ENCODE measurements around the gene CBFA2T2.
"Not testable (repeated sequence)": the region's sequence is repeated elsewhere in the genome, so short reads cannot be mapped to it uniquely, and the experiment has no call there.

The CBFA2T2 gene

GRCh38 chr20:33645072-33645358, 155.1 kb downstream of the CBFA2T2 start:
- Mint-ChIP-seq H3K9me3 (no peaks in the 10 kb centered on the region), H3K4me3 (no peak overlapping the region), H3K27me3 (ENCODE audit: low read depth, poor library complexity) (peaks cover 3% of the 10 kb centered on the region), H3K36me3 (ENCODE audit: low read depth) (peaks cover 46% of the 10 kb centered on the region), H3K4me1 (peaks cover 37% of the 10 kb centered on the region), H3K27ac (no peak overlapping the region)
- TF ChIP-seq CTCF (IDR thresholded peaks at IDR 0.05), result no peak
- no peak for DNase-seq

GRCh38 chr20:33645396-33645795, 155.5 kb downstream of the CBFA2T2 start:
- no peak for DNase-seq
- Mint-ChIP-seq H3K4me3 (no peak overlapping the region), H3K9me3 (no peaks in the 10 kb centered on the region), H3K27me3 (ENCODE audit: low read depth, poor library complexity) (peaks cover 3% of the 10 kb centered on the region), H3K36me3 (ENCODE audit: low read depth) (peaks cover 42% of the 10 kb centered on the region), H3K4me1 (peaks cover 37% of the 10 kb centered on the region), H3K27ac (peak overlapping the region; percentile 39)
- no peak for TF ChIP-seq CTCF (IDR thresholded peaks at IDR 0.05)

- Mint-ChIP-seq H3K27me3 (ENCODE audit: low read depth, poor library complexity) (peaks cover 3% of the 10 kb centered on the region), H3K9me3 (no peaks in the 10 kb centered on the region), H3K4me1 (peaks cover 37% of the 10 kb centered on the region)
Observed at GRCh38 chr20:33646191-33646590, 156.3 kb downstream of the CBFA2T2 start.

GRCh38 chr20:33646959-33647602, 157.2 kb downstream of the CBFA2T2 start:
- not testable (repeated sequence) for H3K27me3 Mint-ChIP-seq (ENCODE audit: low read depth, poor library complexity); DNase-seq; H3K4me3 Mint-ChIP-seq; H3K27ac Mint-ChIP-seq; H3K9me3 Mint-ChIP-seq
- Mint-ChIP-seq H3K36me3 (ENCODE audit: low read depth) (peaks cover 28% of the 10 kb centered on the region), H3K4me1 (peaks cover 37% of the 10 kb centered on the region)

More at GRCh38 chr20:33646191-33646590, 156.3 kb downstream of the CBFA2T2 start:
- no peak for TF ChIP-seq CTCF (IDR thresholded peaks at IDR 0.05)
- DNase-seq, result no peak
- Mint-ChIP-seq H3K36me3 (ENCODE audit: low read depth) (peaks cover 34% of the 10 kb centered on the region), H3K27ac (no peak overlapping the region), H3K4me3 (no peak overlapping the region)

- Mint-ChIP-seq H3K36me3 (ENCODE audit: low read depth) (peaks cover 25% of the 10 kb centered on the region), H3K4me1 (peaks cover 37% of the 10 kb centered on the region), H3K9me3 (no peaks in the 10 kb centered on the region), H3K27me3 (ENCODE audit: low read depth, poor library complexity) (no peaks in the 10 kb centered on the region), H3K4me3 (no peak overlapping the region), H3K27ac (no peak overlapping the region)
- no peak for DNase-seq
- no peak for TF ChIP-seq CTCF (IDR thresholded peaks at IDR 0.05)
Observed at GRCh38 chr20:33647603-33648395, 157.9 kb downstream of the CBFA2T2 start.

GRCh38 chr20:33648396-33649004, 158.6 kb downstream of the CBFA2T2 start:
- peaks cover 42% of the 10 kb centered on the region for H3K4me1 Mint-ChIP-seq
- no peak for TF ChIP-seq CTCF (IDR thresholded peaks at IDR 0.05)

More at GRCh38 chr20:33648396-33649004, 158.6 kb downstream of the CBFA2T2 start:
- Mint-ChIP-seq H3K27me3 (ENCODE audit: low read depth, poor library complexity) (no peaks in the 10 kb centered on the region), H3K9me3 (no peaks in the 10 kb centered on the region), H3K4me3 (no peak overlapping the region), H3K27ac (no peak overlapping the region), H3K36me3 (ENCODE audit: low read depth) (peaks cover 20% of the 10 kb centered on the region)
- DNase-seq, result no peak
